Effector memory CD8-positive, alpha-beta T cell (primary cell): ENCODE data around the gene INSR.
"Not testable (repeated sequence)": the region's sequence is repeated elsewhere in the genome, so short reads cannot be mapped to it uniquely, and the experiment has no call there.

ENCODE experiments used
- ATAC-seq: fragments of 150-1000 bp; cut with Tn5 transposase; replicated peaks from 2 replicates; pipeline ENCODE4 v1.10.0; 2021; ENCODE audit warnings: mild to moderate bottlenecking, moderate library complexity
- DNase-seq, 3 experiments: peaks; one replicate each; pipeline ENCODE4 v3.0.0; 2021
- H3K27ac Mint-ChIP-seq, 2 donors: one replicate each; pipeline ENCODE4 v1.8.0; 2022; ENCODE audit warnings: mild to moderate bottlenecking in 2 of 2, mixed read lengths in 2 of 2, moderate library complexity in 2 of 2
- H3K27me3 Mint-ChIP-seq, 2 donors: one replicate each; pipeline ENCODE4 v1.8.0; 2022; ENCODE audit warnings: mixed read lengths in 2 of 2
- H3K36me3 Mint-ChIP-seq: one replicate; pipeline ENCODE4 v1.8.0; 2022; ENCODE audit warnings: mild to moderate bottlenecking, moderate library complexity, mixed read lengths; ENCODE audit not compliant: insufficient read depth
- H3K4me1 Mint-ChIP-seq, 2 donors: one replicate each; pipeline ENCODE4 v1.8.0; 2022; ENCODE audit warnings: low read depth in 2 of 2, mixed read lengths in 2 of 2
- H3K4me3 Mint-ChIP-seq, 2 donors: one replicate each; pipeline ENCODE4 v1.8.0; 2022; ENCODE audit warnings: mild to moderate bottlenecking in 2 of 2, mixed read lengths in 2 of 2, moderate library complexity in 2 of 2
- H3K9me3 Mint-ChIP-seq, 2 donors: one replicate each; pipeline ENCODE4 v1.8.0; 2022; ENCODE audit warnings: mixed read lengths in 2 of 2

Gene INSR

GRCh38 chr19:7312816-7313215 lies 18.6 kb upstream of the INSR start:
- no peaks in the 10 kb centered on the region for H3K4me1 Mint-ChIP-seq
- DNase-seq (no peak), ATAC-seq (no peak)
- H3K36me3 Mint-ChIP-seq = no peaks in the 10 kb centered on the region
- H3K27me3 Mint-ChIP-seq = peaks cover 0 to 9% of the 10 kb centered on the region in 2 donors
- H3K9me3 Mint-ChIP-seq = no peaks in the 10 kb centered on the region
- H3K27ac Mint-ChIP-seq = no peak overlapping the region
- no peak overlapping the region for H3K4me3 Mint-ChIP-seq

- no peak overlapping the region for H3K27ac Mint-ChIP-seq
- H3K9me3 Mint-ChIP-seq = no peaks in the 10 kb centered on the region
- H3K4me1 Mint-ChIP-seq = no peaks in the 10 kb centered on the region
- H3K4me3 Mint-ChIP-seq = no peak overlapping the region
- no peak for DNase-seq
- peaks cover 0 to 9% of the 10 kb centered on the region in 2 donors for H3K27me3 Mint-ChIP-seq
- no peak for ATAC-seq
- H3K36me3 Mint-ChIP-seq = no peaks in the 10 kb centered on the region
Measured at GRCh38 chr19:7311911-7312310, 17.7 kb upstream of the INSR start.

- not testable (repeated sequence) for H3K4me1 Mint-ChIP-seq, H3K4me3 Mint-ChIP-seq, H3K9me3 Mint-ChIP-seq, ATAC-seq, H3K36me3 Mint-ChIP-seq, H3K27ac Mint-ChIP-seq, DNase-seq
- H3K27me3 Mint-ChIP-seq = peaks cover 0 to 19% of the 10 kb centered on the region in 2 donors
Measured at GRCh38 chr19:7308327-7308726, 14.1 kb upstream of the INSR start.

- H3K9me3 Mint-ChIP-seq = no peaks in the 10 kb centered on the region
- peak overlapping the region in 1 of 2 donors; percentile 31 for H3K27ac Mint-ChIP-seq
- peaks cover 0 to 13% of the 10 kb centered on the region in 2 donors for H3K27me3 Mint-ChIP-seq
- ATAC-seq (no peak), DNase-seq (no peak)
- peaks cover 4% of the 10 kb centered on the region for H3K36me3 Mint-ChIP-seq
- H3K4me3 Mint-ChIP-seq = no peak overlapping the region
- no peaks in the 10 kb centered on the region for H3K4me1 Mint-ChIP-seq
Measured at GRCh38 chr19:7307590-7308218, 13.5 kb upstream of the INSR start.

GRCh38 chr19:7304200-7304599 lies 10.0 kb upstream of the INSR start:
- Mint-ChIP-seq H3K27ac (no peak overlapping the region), H3K27me3 (peaks cover 18 to 27% of the 10 kb centered on the region in 2 donors), H3K4me1 (no peaks in the 10 kb centered on the region), H3K4me3 (no peak overlapping the region), H3K9me3 (no peaks in the 10 kb centered on the region), H3K36me3 (peaks cover 4% of the 10 kb centered on the region)
- ATAC-seq (no peak), DNase-seq (no peak)

- no peaks in the 10 kb centered on the region for H3K9me3 Mint-ChIP-seq
- H3K27me3 Mint-ChIP-seq = peaks cover 19 to 29% of the 10 kb centered on the region in 2 donors
- H3K36me3 Mint-ChIP-seq = peaks cover 4% of the 10 kb centered on the region
- H3K27ac Mint-ChIP-seq = peak overlapping the region in 1 of 2 donors; percentile 70
- DNase-seq = no peak
- no peak overlapping the region for H3K4me3 Mint-ChIP-seq
- no peak for ATAC-seq
- no peaks in the 10 kb centered on the region for H3K4me1 Mint-ChIP-seq
Measured at GRCh38 chr19:7303470-7303869, 9.3 kb upstream of the INSR start.

GRCh38 chr19:7301525-7301924 lies 7.3 kb upstream of the INSR start:
- no peak overlapping the region for H3K27ac Mint-ChIP-seq

GRCh38 chr19:7297742-7298141 lies 3.5 kb upstream of the INSR start:
- Mint-ChIP-seq H3K36me3 (peaks cover 2% of the 10 kb centered on the region), H3K4me3 (no peak overlapping the region), H3K9me3 (no peaks in the 10 kb centered on the region), H3K27ac (no peak overlapping the region), H3K27me3 (peaks cover 50 to 61% of the 10 kb centered on the region in 2 donors), H3K4me1 (peaks cover 0 to 9% of the 10 kb centered on the region in 2 donors)
- ATAC-seq = no peak
- no peak for DNase-seq

More at GRCh38 chr19:7301525-7301924, 7.3 kb upstream of the INSR start:
- Mint-ChIP-seq H3K9me3 (no peaks in the 10 kb centered on the region), H3K4me3 (no peak overlapping the region), H3K27me3 (peaks cover 27 to 45% of the 10 kb centered on the region in 2 donors), H3K36me3 (peaks cover 6% of the 10 kb centered on the region), H3K4me1 (no peaks in the 10 kb centered on the region)
- no peak for DNase-seq
- ATAC-seq = no peak

GRCh38 chr19:7295912-7296536 lies 1.8 kb upstream of the INSR start:
- Mint-ChIP-seq H3K36me3 (peaks cover 2% of the 10 kb centered on the region), H3K27me3 (peaks cover 48 to 59% of the 10 kb centered on the region in 2 donors), H3K9me3 (no peaks in the 10 kb centered on the region), H3K27ac (no peak overlapping the region), H3K4me3 (peak overlapping the region in 1 of 2 donors; percentile 63), H3K4me1 (peaks cover 0 to 9% of the 10 kb centered on the region in 2 donors)
- DNase-seq = no peak
- ATAC-seq = no peak

GRCh38 chr19:7294558-7295212 lies 471 bp upstream of the INSR start:
- Mint-ChIP-seq H3K4me1 (peaks cover 0 to 9% of the 10 kb centered on the region in 2 donors), H3K9me3 (no peaks in the 10 kb centered on the region), H3K4me3 (peak overlapping the region; percentile 63 to 65), H3K27ac (no peak overlapping the region), H3K36me3 (peaks cover 2% of the 10 kb centered on the region), H3K27me3 (peaks cover 44 to 62% of the 10 kb centered on the region in 2 donors)
- no peak for ATAC-seq
- no peak for DNase-seq

GRCh38 chr19:7292950-7293761 lies 1.1 kb downstream of the INSR start:
- DNase-seq (no peak), ATAC-seq (no peak)
- peaks cover 0 to 9% of the 10 kb centered on the region in 2 donors for H3K4me1 Mint-ChIP-seq
- H3K27me3 Mint-ChIP-seq = peaks cover 52 to 70% of the 10 kb centered on the region in 2 donors
- H3K4me3 Mint-ChIP-seq = peak overlapping the region; percentile 39 to 55
- H3K9me3 Mint-ChIP-seq = no peaks in the 10 kb centered on the region
- H3K27ac Mint-ChIP-seq = no peak overlapping the region
- H3K36me3 Mint-ChIP-seq = peaks cover 1% of the 10 kb centered on the region

GRCh38 chr19:7292352-7292949 lies 1.8 kb downstream of the INSR start:
- H3K4me1 Mint-ChIP-seq = peaks cover 0 to 9% of the 10 kb centered on the region in 2 donors
- ATAC-seq (no peak), DNase-seq (no peak)
- H3K27ac Mint-ChIP-seq = no peak overlapping the region
- H3K9me3 Mint-ChIP-seq = no peaks in the 10 kb centered on the region
- H3K36me3 Mint-ChIP-seq = no peaks in the 10 kb centered on the region
- H3K4me3 Mint-ChIP-seq = peak overlapping the region; percentile 39 to 55
- H3K27me3 Mint-ChIP-seq = peaks cover 50 to 63% of the 10 kb centered on the region in 2 donors

- H3K9me3 Mint-ChIP-seq = no peaks in the 10 kb centered on the region
- H3K36me3 Mint-ChIP-seq = no peaks in the 10 kb centered on the region
- no peak overlapping the region for H3K4me3 Mint-ChIP-seq
- no peaks in the 10 kb centered on the region for H3K4me1 Mint-ChIP-seq
- no peak overlapping the region for H3K27ac Mint-ChIP-seq
- H3K27me3 Mint-ChIP-seq = peaks cover 28 to 36% of the 10 kb centered on the region in 2 donors
- no peak for DNase-seq
- ATAC-seq = no peak
Measured at GRCh38 chr19:7288977-7289376, 5.2 kb downstream of the INSR start.
